ENCODE data around the gene KLHDC7A.
"Not testable (repeated sequence)": the region's sequence is repeated elsewhere in the genome, so short reads cannot be mapped to it uniquely, and the experiment has no call there.

KLHDC7A gene

GRCh38 chr1:18461656-18462055 is 19.1 kb upstream of the KLHDC7A start:
- Histone ChIP-seq H3K27ac (replicated peaks) (no peak overlapping the region), H3K4me3 (replicated peaks; ENCODE audit: insufficient read depth, low read length) (no peak overlapping the region), H3K27me3 (ENCODE audit: insufficient read depth, poor library complexity, severe bottlenecking) (no peaks in the 10 kb centered on the region)
- TF ChIP-seq SPI1 (IDR thresholded peaks at IDR 0.05; ENCODE audit: borderline replicate concordance, low read depth): no peak
- TF ChIP-seq POLR2AphosphoS5 (IDR thresholded peaks at IDR 0.05; ENCODE audit: low read depth): no peak
- TF ChIP-seq GABPA (IDR thresholded peaks at IDR 0.05; ENCODE audit: low read depth): no peak
- TF ChIP-seq CTCF (IDR thresholded peaks at IDR 0.05; ENCODE audit: insufficient read depth, low read length): no peak
- no peak for TF ChIP-seq REST (IDR thresholded peaks at IDR 0.05; ENCODE audit: insufficient replicate concordance, low read depth)
- DNase-seq (ENCODE audit: low read depth in 1 of 2, low spot score in 1 of 2): no peak

GRCh38 chr1:18462517-18462916 is 18.2 kb upstream of the KLHDC7A start:
- H3K27me3 ChIP-seq (ENCODE audit: insufficient read depth, poor library complexity, severe bottlenecking); H3K27ac ChIP-seq (replicated peaks); H3K4me3 ChIP-seq (replicated peaks; ENCODE audit: insufficient read depth, low read length); DNase-seq (ENCODE audit: low read depth in 1 of 2, low spot score in 1 of 2): not testable (repeated sequence)

- DNase-seq (ENCODE audit: low read depth in 1 of 2, low spot score in 1 of 2): no peak
- TF ChIP-seq SPI1 (IDR thresholded peaks at IDR 0.05; ENCODE audit: borderline replicate concordance, low read depth): no peak
- no peak for TF ChIP-seq GABPA (IDR thresholded peaks at IDR 0.05; ENCODE audit: low read depth)
- no peak for TF ChIP-seq POLR2AphosphoS5 (IDR thresholded peaks at IDR 0.05; ENCODE audit: low read depth)
- H3K27me3 ChIP-seq (ENCODE audit: insufficient read depth, poor library complexity, severe bottlenecking): no peaks in the 10 kb centered on the region
- no peak overlapping the region for H3K4me3 ChIP-seq (replicated peaks; ENCODE audit: insufficient read depth, low read length)
- no peak overlapping the region for H3K27ac ChIP-seq (replicated peaks)
Measured at GRCh38 chr1:18463063-18463462, 17.7 kb upstream of the KLHDC7A start.

GRCh38 chr1:18463984-18464664 is 16.6 kb upstream of the KLHDC7A start:
- no peak for DNase-seq (ENCODE audit: low read depth in 1 of 2, low spot score in 1 of 2)
- H3K27ac ChIP-seq (replicated peaks): no peak overlapping the region
- TF ChIP-seq GABPA (IDR thresholded peaks at IDR 0.05; ENCODE audit: low read depth) (no peak), CTCF (IDR thresholded peaks at IDR 0.05; ENCODE audit: insufficient read depth, low read length) (no peak), POLR2AphosphoS5 (IDR thresholded peaks at IDR 0.05; ENCODE audit: low read depth) (no peak), SPI1 (IDR thresholded peaks at IDR 0.05; ENCODE audit: borderline replicate concordance, low read depth) (no peak), REST (IDR thresholded peaks at IDR 0.05; ENCODE audit: insufficient replicate concordance, low read depth) (no peak)
- H3K4me3 ChIP-seq (replicated peaks; ENCODE audit: insufficient read depth, low read length): no peak overlapping the region
- H3K27me3 ChIP-seq (ENCODE audit: insufficient read depth, poor library complexity, severe bottlenecking): no peaks in the 10 kb centered on the region

GRCh38 chr1:18464665-18465050 is 16.1 kb upstream of the KLHDC7A start:
- Histone ChIP-seq H3K27me3 (ENCODE audit: insufficient read depth, poor library complexity, severe bottlenecking) (no peaks in the 10 kb centered on the region), H3K4me3 (replicated peaks; ENCODE audit: insufficient read depth, low read length) (no peak overlapping the region), H3K27ac (replicated peaks) (no peak overlapping the region)
- no peak for TF ChIP-seq REST (IDR thresholded peaks at IDR 0.05; ENCODE audit: insufficient replicate concordance, low read depth)
- no peak for DNase-seq (ENCODE audit: low read depth in 1 of 2, low spot score in 1 of 2)
